Measurements from ENCODE around the gene NECTIN2. TPM values are rescaled to one million over a fixed set of nuclear protein-coding genes. Genes with fewer than 3 reads are reported as not detected.
"Not testable (repeated sequence)": the region's sequence is repeated elsewhere in the genome, so short reads cannot be mapped to it uniquely, and the experiment has no call there.

The NECTIN2 gene
- total and polyA plus RNA-seq, 4 donors: 49.4 to 77.5 (median 55.5) TPM

GRCh38 chr19:44822670-44823372 is 23.3 kb upstream of the NECTIN2 start:
- H3K27me3 ChIP-seq (ENCODE audit: control insufficient read depth in 4 of 4, insufficient read depth in 4 of 4, low read length in 3 of 4): no peaks in the 10 kb centered on the region
- H3K36me3 ChIP-seq (ENCODE audit: control insufficient read depth in 4 of 4, insufficient read depth in 3 of 4, low read depth in 1 of 4, low read length in 3 of 4): peaks cover 0 to 2% (median 0%) of the 10 kb centered on the region in 4 donors
- H3K27ac ChIP-seq (ENCODE audit: low read depth in 1 of 2, low read length in 2 of 2): no peak overlapping the region
- no peaks in the 10 kb centered on the region for H3K9me3 ChIP-seq (ENCODE audit: control insufficient read depth in 4 of 4, low read length in 3 of 4)
- TF ChIP-seq HNF4G (IDR thresholded peaks at IDR 0.05): no peak
- peak in 1 of 2 donors; percentile 11 for TF ChIP-seq HNF4A (conservative IDR thresholded peaks at IDR 0.05)
- no peak for TF ChIP-seq JUND (IDR thresholded peaks at IDR 0.05)
- peaks cover 0 to 3% (median 2%) of the 10 kb centered on the region in 4 donors for H3K4me1 ChIP-seq (ENCODE audit: control insufficient read depth in 4 of 4, insufficient read depth in 4 of 4, low read length in 3 of 4)
- no peak for DNase-seq (ENCODE audit: low spot score)
- WGBS: 64% methylated on average over 10 of the region's 10 CpGs
- H3K9ac ChIP-seq (ENCODE audit: low read depth in 1 of 2, low read length in 2 of 2): no peak overlapping the region
- H3K4me3 ChIP-seq (ENCODE audit: low read depth in 1 of 3, low read length in 3 of 3): no peak overlapping the region

GRCh38 chr19:44823373-44823698 is 22.8 kb upstream of the NECTIN2 start:
- H3K27ac ChIP-seq (ENCODE audit: low read depth in 1 of 2, low read length in 2 of 2): no peak overlapping the region
- H3K9me3 ChIP-seq (ENCODE audit: control insufficient read depth in 4 of 4, low read length in 3 of 4): no peaks in the 10 kb centered on the region
- H3K36me3 ChIP-seq (ENCODE audit: control insufficient read depth in 4 of 4, insufficient read depth in 3 of 4, low read depth in 1 of 4, low read length in 3 of 4): peaks cover 0 to 2% (median 0%) of the 10 kb centered on the region in 4 donors
- H3K27me3 ChIP-seq (ENCODE audit: control insufficient read depth in 4 of 4, insufficient read depth in 4 of 4, low read length in 3 of 4): no peaks in the 10 kb centered on the region
- no peak overlapping the region for H3K4me3 ChIP-seq (ENCODE audit: low read depth in 1 of 3, low read length in 3 of 3)
- H3K9ac ChIP-seq (ENCODE audit: low read depth in 1 of 2, low read length in 2 of 2): no peak overlapping the region
- no peak for DNase-seq (ENCODE audit: low spot score)
- no peak for TF ChIP-seq ZBTB33 (IDR thresholded peaks at IDR 0.05)
- TF ChIP-seq RAD21 (IDR thresholded peaks at IDR 0.05): no peak
- TF ChIP-seq EGR1 (IDR thresholded peaks at IDR 0.05; ENCODE audit: low read depth in 2 of 2): no peak
- no peak for TF ChIP-seq MAX (IDR thresholded peaks at IDR 0.05)
- TF ChIP-seq NR2F2 (IDR thresholded peaks at IDR 0.05): no peak
- H3K4me1 ChIP-seq (ENCODE audit: control insufficient read depth in 4 of 4, insufficient read depth in 4 of 4, low read length in 3 of 4): peaks cover 0 to 2% (median under 1%) of the 10 kb centered on the region in 4 donors
- WGBS: 49% methylated on average over 4 of the region's 4 CpGs

- WGBS: 86% methylated on average over 4 of the region's 4 CpGs
- no peaks in the 10 kb centered on the region for H3K36me3 ChIP-seq (ENCODE audit: control insufficient read depth in 4 of 4, insufficient read depth in 3 of 4, low read depth in 1 of 4, low read length in 3 of 4)
- no peak overlapping the region for H3K9ac ChIP-seq (ENCODE audit: low read depth in 1 of 2, low read length in 2 of 2)
- no peak overlapping the region for H3K4me3 ChIP-seq (ENCODE audit: low read depth in 1 of 3, low read length in 3 of 3)
- H3K4me1 ChIP-seq (ENCODE audit: control insufficient read depth in 4 of 4, insufficient read depth in 4 of 4, low read length in 3 of 4): peaks cover 0 to 2% (median 0%) of the 10 kb centered on the region in 4 donors
- no peaks in the 10 kb centered on the region for H3K27me3 ChIP-seq (ENCODE audit: control insufficient read depth in 4 of 4, insufficient read depth in 4 of 4, low read length in 3 of 4)
- H3K9me3 ChIP-seq (ENCODE audit: control insufficient read depth in 4 of 4, low read length in 3 of 4): no peaks in the 10 kb centered on the region
- TF ChIP-seq FOXA2 (IDR thresholded peaks at IDR 0.05) (no peak), NR2F2 (IDR thresholded peaks at IDR 0.05) (no peak), GABPA (IDR thresholded peaks at IDR 0.05 in 1 of 2, conservative IDR thresholded peaks at IDR 0.05 in 1 of 2) (no peak), EGR1 (IDR thresholded peaks at IDR 0.05; ENCODE audit: low read depth in 2 of 2) (no peak), TAF1 (conservative IDR thresholded peaks at IDR 0.05) (no peak), REST (IDR thresholded peaks at IDR 0.05) (no peak), YY1 (IDR thresholded peaks at IDR 0.05) (no peak)
- no peak for DNase-seq (ENCODE audit: low spot score)
- no peak overlapping the region for H3K27ac ChIP-seq (ENCODE audit: low read depth in 1 of 2, low read length in 2 of 2)
These were observed 21.3 kb upstream of the NECTIN2 start for GRCh38 chr19:44824761-44825160.

GRCh38 chr19:44832875-44833274 is 13.2 kb upstream of the NECTIN2 start:
- not testable (repeated sequence) for H3K9me3 ChIP-seq (ENCODE audit: control insufficient read depth in 4 of 4, low read length in 3 of 4); H3K27me3 ChIP-seq (ENCODE audit: control insufficient read depth in 4 of 4, insufficient read depth in 4 of 4, low read length in 3 of 4); H3K9ac ChIP-seq (ENCODE audit: low read depth in 1 of 2, low read length in 2 of 2); H3K36me3 ChIP-seq (ENCODE audit: control insufficient read depth in 4 of 4, insufficient read depth in 3 of 4, low read depth in 1 of 4, low read length in 3 of 4); H3K4me3 ChIP-seq (ENCODE audit: low read depth in 1 of 3, low read length in 3 of 3); H3K4me1 ChIP-seq (ENCODE audit: control insufficient read depth in 4 of 4, insufficient read depth in 4 of 4, low read length in 3 of 4); H3K27ac ChIP-seq (ENCODE audit: low read depth in 1 of 2, low read length in 2 of 2); DNase-seq (ENCODE audit: low spot score)
- 91% methylated on average over 6 of the region's 6 CpGs for WGBS

- not testable (repeated sequence) for H3K4me3 ChIP-seq (ENCODE audit: low read depth in 1 of 3, low read length in 3 of 3); H3K9ac ChIP-seq (ENCODE audit: low read depth in 1 of 2, low read length in 2 of 2); DNase-seq (ENCODE audit: low spot score); H3K4me1 ChIP-seq (ENCODE audit: control insufficient read depth in 4 of 4, insufficient read depth in 4 of 4, low read length in 3 of 4); H3K36me3 ChIP-seq (ENCODE audit: control insufficient read depth in 4 of 4, insufficient read depth in 3 of 4, low read depth in 1 of 4, low read length in 3 of 4); H3K9me3 ChIP-seq (ENCODE audit: control insufficient read depth in 4 of 4, low read length in 3 of 4); H3K27ac ChIP-seq (ENCODE audit: low read depth in 1 of 2, low read length in 2 of 2); H3K27me3 ChIP-seq (ENCODE audit: control insufficient read depth in 4 of 4, insufficient read depth in 4 of 4, low read length in 3 of 4)
- 88% methylated on average over 8 of the region's 8 CpGs for WGBS
These were observed 11.7 kb upstream of the NECTIN2 start for GRCh38 chr19:44834399-44834798.

Measured in liver (tissue), 9 donors.